Thyroid gland (tissue), 4 donors: ENCODE results near the gene RAB11FIP4.

ENCODE experiments used
- POLR2A ChIP-seq, 2 donors: fragments of 450-650 bp; IDR thresholded peaks; one replicate each; pipeline ENCODE4 v1.6.1; 2017; ENCODE audit warnings: antibody characterized with exemption in 2 of 2, mild to moderate bottlenecking in 2 of 2, moderate library complexity in 1 of 2
- TF ChIP-seq, protein P1 (sequence below), 6 experiments: fragments of 200-600 bp in 3 of 6; fragments of 450-650 bp in 3 of 6; sonication (generic) in 3 of 6; IDR thresholded peaks; one replicate each; pipeline ENCODE4 v1.5.1; 2016 to 2019; ENCODE audit warnings: antibody characterized with exemption in 6 of 6, mild to moderate bottlenecking in 2 of 6, inconsistent platforms in 1 of 6, moderate library complexity in 1 of 6

DNA sequence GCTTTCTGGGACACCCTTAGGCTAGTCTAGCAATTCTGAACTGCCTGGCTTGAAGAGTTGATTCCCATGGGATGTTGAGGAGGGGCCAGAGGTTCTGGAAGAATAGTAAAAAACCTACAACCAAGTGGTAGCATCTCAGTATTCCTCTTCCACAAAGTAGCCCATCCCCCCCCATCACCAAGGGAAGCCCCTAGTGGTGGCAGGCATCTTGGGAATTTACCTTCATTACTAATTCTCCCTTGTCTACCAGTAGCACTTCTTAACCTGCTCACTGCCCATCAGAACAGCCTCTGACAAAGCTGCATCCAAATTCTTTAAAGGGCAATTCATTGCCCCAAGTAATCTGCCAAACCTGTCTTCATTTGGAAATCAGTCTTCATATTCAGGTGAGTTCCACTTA is 12.8 kb upstream of the RAB11FIP4 start:
- TF ChIP-seq POLR2A (IDR thresholded peaks at IDR 0.05) = no peak
- TF ChIP-seq, protein P1, sequence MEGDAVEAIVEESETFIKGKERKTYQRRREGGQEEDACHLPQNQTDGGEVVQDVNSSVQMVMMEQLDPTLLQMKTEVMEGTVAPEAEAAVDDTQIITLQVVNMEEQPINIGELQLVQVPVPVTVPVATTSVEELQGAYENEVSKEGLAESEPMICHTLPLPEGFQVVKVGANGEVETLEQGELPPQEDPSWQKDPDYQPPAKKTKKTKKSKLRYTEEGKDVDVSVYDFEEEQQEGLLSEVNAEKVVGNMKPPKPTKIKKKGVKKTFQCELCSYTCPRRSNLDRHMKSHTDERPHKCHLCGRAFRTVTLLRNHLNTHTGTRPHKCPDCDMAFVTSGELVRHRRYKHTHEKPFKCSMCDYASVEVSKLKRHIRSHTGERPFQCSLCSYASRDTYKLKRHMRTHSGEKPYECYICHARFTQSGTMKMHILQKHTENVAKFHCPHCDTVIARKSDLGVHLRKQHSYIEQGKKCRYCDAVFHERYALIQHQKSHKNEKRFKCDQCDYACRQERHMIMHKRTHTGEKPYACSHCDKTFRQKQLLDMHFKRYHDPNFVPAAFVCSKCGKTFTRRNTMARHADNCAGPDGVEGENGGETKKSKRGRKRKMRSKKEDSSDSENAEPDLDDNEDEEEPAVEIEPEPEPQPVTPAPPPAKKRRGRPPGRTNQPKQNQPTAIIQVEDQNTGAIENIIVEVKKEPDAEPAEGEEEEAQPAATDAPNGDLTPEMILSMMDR (IDR thresholded peaks at IDR 0.05) = no peak
